IPS-NIHi7 (cell line): ENCODE results near the gene P2RX6.
"Not testable (repeated sequence)": the region's sequence is repeated elsewhere in the genome, so short reads cannot be mapped to it uniquely, and the experiment has no call there.

Experiments used
- DNase-seq: peaks from one replicate; pipeline ENCODE4 v3.0.0; 2012; ENCODE audit warnings: mixed read lengths; ENCODE audit errors: extremely low spot score

The P2RX6 gene

DNA sequence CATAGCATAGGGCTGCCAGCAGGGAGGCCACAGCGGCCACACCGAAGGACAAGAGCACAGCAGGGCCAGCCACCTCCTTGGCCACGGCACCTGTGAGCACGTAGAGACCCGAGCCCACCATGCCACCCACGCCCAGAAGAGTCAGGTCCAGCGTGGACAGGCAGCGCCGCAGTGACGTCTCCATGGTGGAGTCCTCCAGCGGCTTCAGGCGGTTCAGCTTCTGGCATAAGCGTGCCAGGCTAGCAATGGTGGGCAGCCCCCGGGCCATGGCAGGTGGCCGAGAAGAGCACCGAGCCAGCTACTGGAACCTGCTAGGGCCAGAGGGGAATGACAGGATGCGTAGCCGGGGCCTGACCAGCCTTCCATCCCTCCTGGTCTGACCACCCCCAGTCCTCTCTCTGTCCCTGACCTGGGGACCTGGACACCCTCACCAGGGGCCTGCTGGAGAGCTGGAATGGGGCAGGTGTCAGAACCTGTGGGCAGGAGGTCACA lies 16.6 kb downstream of the P2RX6 start:
- no peak for DNase-seq

DNA sequence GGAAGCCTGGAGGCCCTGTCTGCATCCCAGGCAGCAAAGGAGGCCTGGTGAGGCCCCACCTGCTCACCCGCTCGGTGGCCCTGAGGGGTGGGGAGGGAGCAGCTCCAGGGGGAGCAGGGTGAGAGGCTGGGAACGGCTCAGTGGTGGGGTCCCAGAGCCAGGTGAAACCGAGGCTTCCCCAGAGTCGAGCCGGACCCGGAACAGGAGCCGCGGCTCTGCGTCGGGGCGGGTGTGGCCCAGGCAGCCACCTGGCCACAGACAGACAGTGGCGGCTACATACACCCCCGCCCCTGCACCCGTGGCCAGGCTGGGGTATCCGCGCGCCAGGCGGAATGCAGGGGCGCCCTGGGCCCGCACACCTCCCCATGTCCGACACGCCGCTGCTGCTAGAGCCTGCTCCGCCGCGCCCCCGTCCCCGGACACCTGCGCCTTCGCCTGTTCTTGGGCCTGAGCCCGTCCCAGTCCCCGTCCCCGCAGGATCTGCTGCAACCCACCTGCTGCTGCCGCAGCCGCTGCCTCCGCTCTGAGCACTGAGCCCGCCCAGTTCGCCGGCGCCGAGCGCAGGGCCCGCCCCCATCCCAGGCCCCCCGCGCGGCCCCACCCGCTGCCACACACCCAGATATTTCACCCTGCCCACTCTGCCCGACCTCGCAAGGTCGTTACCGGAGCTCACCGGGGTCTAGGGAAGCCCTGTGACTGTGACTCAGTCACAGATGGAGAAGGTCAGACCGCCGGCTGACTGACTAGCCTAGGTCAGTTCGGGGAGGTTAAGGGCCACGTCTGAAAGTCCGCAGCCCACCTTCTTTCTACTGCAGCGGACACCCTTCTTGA lies 17.3 kb downstream of the P2RX6 start, which contains the start of gene SLC7A4:
Gene SLC7A4, minus strand, starts transcription at position 525 of the 831 bp plus-strand sequence. CDS start 749 bp downstream, outside the sequence.
- no peak for DNase-seq

DNA sequence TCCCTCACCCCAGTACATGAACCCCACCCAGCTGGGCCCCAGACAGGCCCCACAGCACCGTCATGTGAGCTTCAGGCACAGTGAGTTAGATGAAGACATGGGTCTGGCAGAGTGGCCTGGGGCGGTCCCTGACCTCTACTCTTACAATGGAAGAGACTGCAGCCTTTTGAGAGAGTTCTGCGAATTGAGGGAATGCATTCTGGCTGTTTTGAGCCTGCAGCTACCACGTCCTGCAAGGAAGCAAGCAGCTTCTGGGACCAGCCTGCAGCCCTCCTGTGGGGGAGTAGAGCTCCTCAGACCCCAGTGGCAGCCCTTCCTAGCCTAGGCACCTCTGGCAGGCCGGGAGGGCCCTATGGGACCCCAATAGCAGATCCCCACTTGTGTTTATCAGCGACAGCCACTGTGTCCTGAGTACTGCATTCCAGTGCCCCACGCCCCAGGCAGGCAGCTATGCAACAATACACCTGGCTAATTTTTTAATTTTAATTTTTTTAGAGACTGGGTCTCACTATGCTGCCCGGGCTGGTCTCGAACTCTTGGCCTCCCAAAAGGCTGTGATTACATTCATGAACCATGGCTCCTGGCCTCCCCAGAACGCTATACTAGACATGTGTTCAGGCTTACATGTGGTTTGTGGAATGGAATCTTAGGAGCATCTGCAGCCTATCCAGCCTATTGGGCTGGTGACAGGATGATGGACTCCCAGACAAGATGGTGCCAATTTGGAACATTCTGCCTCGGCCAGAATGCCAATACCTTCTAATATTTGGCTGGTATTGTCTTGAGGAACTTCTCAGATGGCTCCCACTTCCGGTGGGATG lies 18.1 kb downstream of the P2RX6 start:
- no peak for DNase-seq

DNA sequence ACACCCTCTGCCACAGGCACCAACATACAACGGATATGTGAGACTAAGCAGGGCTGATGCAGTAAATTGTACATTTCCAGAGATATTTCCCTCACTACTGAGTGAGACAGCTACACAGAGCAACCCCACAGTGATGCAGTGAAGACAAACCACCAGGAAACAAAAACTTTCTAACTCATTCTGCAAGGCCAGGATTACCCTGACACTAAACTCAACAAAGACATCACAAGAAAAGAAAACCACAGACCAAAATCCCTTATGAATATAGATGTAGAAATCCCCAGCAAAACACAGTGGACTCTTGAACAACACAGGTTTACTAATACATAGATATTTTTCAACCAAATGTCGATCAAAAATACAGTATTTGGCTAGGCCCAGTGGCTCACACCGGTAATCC lies 18.9 kb downstream of the P2RX6 start:
- no peak for DNase-seq

DNA sequence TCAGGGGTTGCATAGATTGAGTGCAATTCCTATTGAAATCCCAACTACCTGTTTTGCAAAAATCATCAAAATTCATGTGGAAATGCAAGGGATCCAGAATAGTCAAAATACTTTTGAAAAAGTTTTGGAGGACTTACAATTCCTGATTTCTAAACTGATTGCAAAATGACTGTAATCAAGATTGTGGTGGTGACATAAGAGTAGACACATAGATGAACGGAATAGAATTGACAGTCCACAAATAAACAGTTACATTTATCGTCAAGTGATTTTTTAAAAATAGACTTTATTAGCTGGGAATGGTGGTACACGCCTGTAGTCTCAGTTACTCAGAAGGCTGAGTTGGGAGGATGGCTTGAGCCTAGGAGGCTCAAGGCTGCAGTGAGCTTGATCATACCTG lies 20.0 kb downstream of the P2RX6 start:
- no peak for DNase-seq

DNA sequence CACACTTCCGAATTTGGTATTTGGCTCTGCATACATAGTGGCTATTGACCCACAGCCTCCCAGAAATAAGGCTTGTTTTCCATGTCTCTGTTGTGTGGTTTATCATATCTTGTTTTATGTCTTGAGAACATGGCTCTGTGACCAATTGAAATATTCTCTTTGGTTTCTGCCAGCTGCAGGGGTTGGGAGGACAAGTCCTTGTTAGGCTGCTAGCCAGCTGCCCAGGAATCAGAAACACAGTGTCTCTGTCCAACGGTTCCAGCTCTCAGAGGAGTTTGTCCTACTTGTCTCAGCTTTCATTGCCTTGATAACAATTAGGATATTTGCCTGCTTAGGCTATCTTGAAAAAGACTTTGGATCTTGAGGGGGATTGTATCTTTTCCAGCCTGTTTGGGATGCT lies 23.4 kb downstream of the P2RX6 start:
- no peak for DNase-seq

DNA sequence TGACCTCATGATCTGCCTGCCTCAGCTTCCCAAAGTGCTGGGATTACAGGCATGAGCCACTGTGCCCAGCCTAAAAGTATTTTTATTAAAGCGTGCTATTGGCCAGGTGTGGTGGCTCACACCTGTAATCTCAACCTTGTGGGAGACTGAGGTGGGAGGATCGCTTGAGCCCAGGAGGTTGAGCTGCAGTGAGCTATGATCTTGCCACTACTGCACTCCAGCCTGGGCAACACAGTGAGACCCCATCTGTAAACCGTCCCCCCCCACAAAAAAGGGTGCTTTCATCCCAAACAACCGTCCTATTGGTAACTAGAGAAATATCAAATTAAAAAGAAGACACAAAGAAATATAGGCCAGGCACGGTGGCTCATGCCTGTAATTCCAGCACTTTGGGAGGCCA lies 24.2 kb downstream of the P2RX6 start:
- not testable (repeated sequence) for DNase-seq

DNA sequence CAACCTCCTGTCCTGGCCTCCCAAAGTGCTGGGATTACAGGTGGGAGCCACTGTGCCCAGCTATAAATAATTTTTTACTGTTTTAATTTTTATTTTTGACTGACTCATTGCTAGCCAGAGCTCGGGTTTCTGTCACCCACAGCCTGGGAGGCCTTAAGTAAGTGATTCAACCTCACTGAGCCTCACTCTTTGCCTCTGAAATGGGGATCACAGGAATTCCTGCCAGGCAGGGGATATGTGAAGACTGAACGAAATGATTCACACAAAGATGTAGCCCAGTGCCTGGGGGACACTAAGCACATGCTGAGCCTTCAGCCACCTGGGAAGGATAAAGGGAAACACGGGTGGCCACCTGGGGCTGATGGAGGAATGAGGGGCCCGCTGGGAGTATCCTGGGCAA lies 27.0 kb downstream of the P2RX6 start:
- DNase-seq: no peak

DNA sequence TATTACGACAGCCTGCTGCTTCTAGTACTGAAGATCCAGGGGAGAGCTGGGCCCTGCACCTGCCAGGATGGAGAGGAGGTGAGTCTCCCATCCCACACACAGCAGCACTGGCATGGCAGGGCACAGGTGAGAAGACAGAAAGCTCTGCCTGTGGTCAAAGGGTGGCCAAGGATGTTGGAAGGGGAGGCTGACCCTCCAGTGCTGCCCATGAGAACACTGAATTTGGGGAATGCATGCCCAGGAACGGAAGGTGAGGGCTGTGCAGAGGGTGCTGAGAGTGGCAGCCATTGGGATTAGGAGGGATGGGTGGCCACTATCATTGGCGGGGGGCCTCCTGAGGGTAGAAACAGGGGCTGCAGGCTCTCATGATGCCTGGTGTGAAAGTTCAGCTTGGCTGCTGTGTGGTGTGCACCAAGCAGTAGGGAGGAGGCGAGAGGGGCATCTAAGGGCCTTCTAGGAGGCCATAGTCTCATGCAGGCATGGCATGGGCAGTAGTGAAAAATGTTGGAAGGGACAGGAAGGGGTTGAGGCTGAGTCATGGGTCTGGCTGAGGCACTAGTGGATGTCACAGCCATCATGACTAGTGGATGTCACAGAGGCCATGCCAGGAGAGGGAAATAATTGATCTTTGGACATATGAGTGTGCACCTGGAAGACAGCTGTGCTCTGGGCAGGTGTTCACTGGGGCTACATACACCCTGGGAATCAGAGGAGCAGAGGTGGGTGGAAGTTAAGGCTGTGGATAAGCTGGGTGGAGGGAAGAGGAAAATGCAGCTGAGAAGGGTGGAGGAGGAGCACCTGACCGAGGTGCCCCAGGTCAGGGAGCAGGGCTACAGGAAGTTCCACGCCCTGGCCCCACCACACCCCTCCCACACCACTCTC lies 28.3 kb downstream of the P2RX6 start:
- no peak for DNase-seq

DNA sequence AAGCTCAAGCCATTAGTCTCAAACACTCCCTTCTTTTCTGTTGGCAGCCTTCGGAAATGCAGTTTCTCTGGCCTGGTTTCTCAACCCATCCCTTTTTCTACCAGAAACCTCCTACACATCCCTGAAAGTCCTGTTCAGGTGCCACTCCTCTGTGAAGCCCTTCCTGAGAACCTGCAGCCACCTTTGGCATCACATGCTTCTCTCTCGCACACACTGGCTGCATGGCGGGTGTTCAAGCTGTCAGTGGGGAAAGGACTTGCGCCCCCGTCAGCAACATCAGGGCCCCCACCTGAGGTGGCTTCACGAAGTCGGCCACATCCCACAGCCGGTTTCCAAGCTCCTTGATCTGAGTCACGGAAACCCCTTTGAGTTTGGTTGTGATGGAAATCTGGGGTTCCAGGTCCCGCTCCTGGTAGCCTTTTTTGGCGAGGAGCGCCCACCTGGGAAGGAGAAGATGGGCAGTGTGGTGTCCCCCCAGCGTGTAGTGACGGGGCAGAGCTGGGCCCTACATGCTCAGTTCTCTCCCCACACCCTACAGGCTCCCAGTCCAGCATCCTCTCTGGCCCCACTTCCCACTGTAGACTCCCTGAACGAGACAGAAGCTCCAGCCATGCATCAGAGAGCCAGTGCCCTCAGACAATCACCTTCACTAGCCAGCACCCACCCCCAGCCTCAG lies 29.0 kb downstream of the P2RX6 start:
- DNase-seq: peak; percentile 4

DNA sequence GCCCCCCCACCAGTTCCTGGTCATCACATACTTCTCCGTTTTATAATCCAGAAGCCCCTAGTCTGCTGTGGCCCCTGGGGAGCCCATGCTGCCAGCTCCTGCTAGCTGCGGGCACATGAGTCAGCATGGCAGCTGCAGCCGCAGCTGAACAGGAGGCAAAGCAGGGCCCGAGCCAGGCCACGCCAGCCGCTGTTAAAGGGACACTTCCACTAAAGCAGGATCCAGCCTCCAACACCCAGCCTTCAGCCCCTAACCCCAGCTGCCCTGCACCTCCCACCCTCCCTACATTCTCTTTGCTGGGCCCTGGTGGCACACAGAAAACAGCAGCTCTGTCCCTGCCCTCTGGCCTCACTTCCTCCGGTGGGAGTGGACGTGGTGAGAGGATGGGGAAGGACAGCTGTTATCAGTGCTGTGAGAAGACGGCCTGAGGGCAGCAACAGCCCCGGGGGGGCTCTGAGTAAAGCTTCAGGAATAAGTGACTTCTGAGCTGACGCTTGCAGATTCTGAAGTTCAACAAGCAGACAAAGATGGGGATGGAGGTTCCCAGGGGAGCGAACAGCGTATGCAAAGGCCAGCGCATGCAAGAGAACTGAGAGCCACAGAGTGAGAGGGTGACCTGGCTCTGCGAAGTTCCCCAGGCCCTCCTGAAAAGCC lies 30.1 kb downstream of the P2RX6 start:
- DNase-seq: no peak

DNA sequence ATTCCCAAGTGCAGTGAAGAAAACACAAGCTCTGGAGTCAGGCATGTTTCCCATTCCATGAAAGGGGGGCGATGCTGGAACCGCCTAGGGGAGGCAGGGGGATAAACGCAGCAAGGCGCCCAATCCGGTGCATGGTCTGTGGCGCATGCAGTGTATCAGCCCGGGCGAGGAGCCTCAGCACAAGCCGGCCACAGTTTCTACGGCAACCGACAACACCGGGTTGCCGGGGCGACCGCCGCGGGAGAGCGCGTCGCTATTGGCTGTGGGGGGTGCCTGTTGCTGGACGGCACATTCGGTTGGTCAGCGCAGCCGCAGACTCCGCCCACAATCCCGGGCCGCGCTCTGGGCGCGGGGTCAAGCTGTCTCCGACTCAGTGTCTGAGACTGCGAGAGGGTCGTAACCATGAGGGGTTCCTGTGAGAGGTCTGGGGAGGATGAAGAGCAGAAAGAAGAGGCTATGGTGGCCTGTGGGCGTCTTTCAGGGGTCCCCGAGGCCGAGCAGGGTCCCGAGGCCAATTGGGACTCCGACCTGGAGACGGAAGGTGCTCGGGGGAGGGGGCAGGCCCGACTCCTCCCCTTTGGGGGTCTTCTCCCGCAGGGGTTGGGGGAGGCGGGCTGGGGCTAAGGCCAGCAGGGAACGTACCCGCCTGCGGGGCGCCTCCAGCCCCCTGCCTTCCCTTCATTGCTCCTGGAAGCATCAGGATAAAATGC lies 30.8 kb downstream of the P2RX6 start, which contains the start of gene LRRC74B:
Gene LRRC74B, plus strand, starts transcription at position 362 of the 710 bp plus-strand sequence. Its CDS starts 41 bp downstream, at position 403.
- peak; percentile 100 for DNase-seq

DNA sequence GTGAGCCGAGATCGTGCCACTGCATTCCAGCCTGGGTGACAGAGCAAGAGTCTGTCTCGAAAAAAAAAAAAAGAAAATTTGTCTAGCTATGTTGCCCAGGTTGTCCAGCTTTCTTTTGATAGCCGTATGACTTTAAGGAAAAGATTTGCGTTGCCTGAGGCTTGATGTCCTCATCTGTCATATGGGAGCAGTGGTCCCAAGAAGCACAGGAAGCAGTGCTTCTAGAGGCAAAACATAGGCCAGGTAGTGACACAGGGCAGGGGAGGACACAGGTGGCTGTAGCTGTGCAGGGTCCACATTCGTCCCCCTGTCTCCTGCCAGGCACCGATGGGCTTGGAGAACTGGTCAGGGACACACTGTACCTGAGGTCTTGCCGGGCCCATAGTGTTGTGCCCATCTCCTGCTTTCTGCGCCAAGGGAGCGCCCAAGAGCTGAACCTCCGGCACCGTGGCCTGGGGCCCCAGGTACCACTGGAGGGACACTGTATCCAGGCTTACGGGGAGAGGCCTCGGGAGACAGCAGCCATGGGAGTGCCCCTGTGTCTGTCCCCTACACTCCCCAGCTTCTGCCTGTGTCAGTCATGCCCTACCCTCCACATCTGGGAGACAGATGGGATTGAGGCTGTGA lies 32.2 kb downstream of the P2RX6 start:
- no peak for DNase-seq

DNA sequence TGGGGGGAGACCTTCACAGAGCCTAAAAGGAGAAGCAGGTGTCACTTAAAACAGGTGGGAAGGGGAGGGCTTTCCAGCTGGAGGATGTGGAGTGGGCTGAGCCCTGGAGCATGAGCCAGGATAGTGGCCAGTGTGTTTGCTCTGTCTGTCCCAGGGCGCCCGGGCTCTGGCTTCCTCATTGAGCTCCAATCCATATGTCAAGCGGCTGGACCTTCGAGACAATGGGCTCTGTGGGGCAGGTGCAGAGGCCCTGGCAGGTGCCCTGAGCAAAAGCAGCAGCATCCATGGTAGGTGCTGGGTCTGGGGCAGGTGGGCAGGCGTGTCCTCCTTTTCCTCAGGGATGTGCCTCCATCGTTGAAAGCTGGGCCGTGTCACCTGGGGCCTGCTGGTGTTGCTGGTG lies 32.8 kb downstream of the P2RX6 start:
- no peak for DNase-seq

DNA sequence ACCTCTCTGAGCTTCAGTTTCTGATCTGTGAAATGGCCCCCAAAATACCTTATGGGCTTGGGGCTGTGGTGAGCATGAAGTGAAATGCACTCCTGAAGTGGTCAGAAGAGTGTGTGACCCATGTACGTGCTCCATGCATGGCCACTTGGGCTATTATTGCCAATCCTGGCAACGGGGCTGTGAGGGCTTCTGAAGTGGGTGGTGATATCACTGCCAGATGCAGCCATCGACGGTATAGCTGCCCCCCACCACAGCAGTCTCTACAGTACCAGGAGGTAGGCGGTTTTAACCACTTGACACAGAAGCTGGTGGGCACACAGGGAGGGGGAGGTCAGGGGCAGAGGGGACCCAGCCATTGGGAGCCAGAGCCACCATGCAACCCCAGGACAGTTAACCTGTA lies 33.5 kb downstream of the P2RX6 start:
- DNase-seq: not testable (repeated sequence)

DNA sequence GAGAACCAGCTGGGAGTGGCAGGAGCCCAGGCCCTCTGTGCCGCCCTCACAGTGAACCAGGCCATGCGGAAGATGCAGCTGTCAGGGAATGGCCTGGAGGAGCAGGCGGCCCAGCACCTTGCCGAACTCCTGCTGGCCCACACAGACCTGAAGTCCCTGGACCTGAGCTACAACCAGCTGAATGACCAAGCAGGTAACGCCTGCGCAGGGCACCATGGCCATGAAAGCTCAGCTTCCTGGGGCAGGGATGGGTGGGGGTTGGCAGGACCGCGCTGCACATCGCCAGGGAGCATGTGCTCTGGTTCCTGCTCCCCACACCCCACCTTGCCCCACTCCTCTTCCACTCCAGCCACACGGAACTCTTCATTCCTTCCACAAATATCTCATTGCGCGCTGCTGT lies 34.0 kb downstream of the P2RX6 start:
- not testable (repeated sequence) for DNase-seq

DNA sequence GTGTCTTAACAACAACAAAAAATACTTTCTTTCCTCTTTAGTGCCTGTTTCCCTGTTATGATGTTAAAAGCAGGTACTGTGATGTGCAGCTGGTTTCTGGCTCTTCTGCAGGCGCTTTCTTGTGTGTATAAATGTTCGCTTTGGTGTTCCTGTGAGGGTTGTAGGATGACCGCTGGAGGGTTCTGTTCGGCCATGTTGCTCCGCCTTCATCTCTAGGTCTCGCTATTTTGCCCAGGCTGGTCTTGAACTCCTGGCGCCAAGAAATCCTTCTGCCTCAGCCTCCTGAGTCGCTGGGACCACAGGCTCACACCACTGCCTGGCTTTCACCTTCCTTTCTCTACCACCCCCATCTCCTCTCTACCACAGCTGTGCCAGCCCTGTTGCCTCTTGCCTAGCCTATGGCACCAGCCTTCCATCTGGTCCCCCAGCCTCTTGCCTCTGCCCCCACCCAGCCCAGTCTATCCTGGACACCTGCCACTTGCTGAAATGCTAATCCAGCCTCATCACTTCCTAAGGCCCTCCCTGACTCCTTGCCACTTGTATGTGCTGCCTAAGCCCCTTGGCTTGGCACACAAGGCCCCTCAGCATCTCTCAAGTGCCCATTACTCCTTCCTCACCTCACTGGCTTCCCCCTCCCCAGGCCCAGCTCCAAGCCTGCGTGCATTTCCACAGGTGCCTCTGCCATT lies 36.3 kb downstream of the P2RX6 start:
- DNase-seq: no peak

DNA sequence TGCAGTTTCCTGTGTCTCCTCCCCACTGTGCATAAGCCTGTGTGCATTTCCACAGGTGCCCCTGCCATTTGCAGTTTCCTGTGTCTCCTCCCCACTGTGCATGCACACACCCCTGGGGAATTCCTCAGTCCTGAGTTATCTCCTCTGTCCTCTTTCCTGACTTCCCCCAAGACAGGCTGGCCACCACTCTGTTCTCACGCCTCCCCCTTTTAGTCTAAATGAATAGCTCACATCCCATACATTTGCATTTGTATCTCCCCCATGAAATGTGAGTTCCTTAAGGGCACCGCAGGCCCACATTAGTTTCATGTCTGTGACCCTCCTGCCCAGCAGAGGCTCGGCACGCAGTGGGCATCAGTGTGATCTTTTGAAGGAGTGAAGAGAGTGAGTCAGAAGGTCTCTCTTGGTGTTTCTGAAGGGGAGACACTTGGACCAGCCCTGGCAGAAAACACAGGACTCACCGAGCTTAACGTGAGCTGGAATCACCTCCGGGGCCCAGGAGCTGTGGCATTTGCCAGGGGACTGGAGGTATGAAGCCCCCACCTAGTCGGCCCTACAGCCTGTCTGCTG lies 37.0 kb downstream of the P2RX6 start:
- DNase-seq: no peak
